ENCODE results near the gene CHST3. TPM values are rescaled to one million over a fixed set of nuclear protein-coding genes. Genes with fewer than 3 reads are reported as not detected.

Gene CHST3
- total and polyA plus RNA-seq, 2 experiments from 2014 or later: 0.94 to 8.3 TPM

DNA sequence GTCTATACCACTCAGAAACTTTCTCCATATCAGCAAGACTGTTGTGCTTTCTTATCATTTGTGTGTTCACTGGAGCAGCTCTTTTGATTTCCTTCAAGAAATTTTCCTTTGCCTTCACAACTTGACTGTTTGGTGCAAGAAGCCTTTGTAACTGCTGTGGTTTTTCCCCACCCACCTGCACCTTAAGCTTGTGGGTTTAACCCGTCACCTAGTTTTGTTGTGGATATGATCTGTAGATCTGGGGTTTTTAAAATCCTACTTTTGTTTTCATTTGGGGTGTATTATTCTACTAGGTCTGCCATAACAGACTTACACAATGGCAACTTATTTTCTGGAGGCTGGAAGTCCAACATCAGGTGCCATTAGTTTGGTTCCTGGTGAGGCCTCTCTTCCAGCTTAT, 30.5 kb upstream of the CHST3 start:
- Histone ChIP-seq H3K4me3 (no peak overlapping the region), H3F3A (replicated peaks; ENCODE audit: low read depth) (no peaks in the 10 kb centered on the region), H3K27ac (ENCODE audit: low read depth) (no peak overlapping the region), H4K20me1 (replicated peaks; ENCODE audit: insufficient read depth) (no peaks in the 10 kb centered on the region), H3K79me2 (replicated peaks; ENCODE audit: insufficient read depth) (no peaks in the 10 kb centered on the region), H3K27me3 (ENCODE audit: insufficient read depth) (no peaks in the 10 kb centered on the region), H2AFZ (no peak overlapping the region), H3K4me1 (ENCODE audit: insufficient read depth) (no peaks in the 10 kb centered on the region), H3K9me2 (ENCODE audit: insufficient read depth) (0 out of 2 replicates have a peak, but pooled peaks cover 2% of the 10 kb centered on the region), H3K36me3 (ENCODE audit: insufficient read depth) (0 out of 2 replicates have a peak, but pooled peaks cover 3% of the 10 kb centered on the region), H3K4me2 (no peak overlapping the region)
- Mint-ChIP-seq H3K9me3 (peaks cover 27% of the 10 kb centered on the region; the same call in 2 of the 3 replicates), H3K36me3 (ENCODE audit: low read depth) (no peaks in the 10 kb centered on the region; the same call in 1 of the 3 replicates), H3K27me3 (ENCODE audit: insufficient read depth, low read depth, poor library complexity) (peaks cover 12% of the 10 kb centered on the region), H3K27ac (no peak overlapping the region), H3K4me1 (no peaks in the 10 kb centered on the region), H3K4me3 (no peak overlapping the region)
- ATAC-seq: no peak
- TF ChIP-seq, protein P1, sequence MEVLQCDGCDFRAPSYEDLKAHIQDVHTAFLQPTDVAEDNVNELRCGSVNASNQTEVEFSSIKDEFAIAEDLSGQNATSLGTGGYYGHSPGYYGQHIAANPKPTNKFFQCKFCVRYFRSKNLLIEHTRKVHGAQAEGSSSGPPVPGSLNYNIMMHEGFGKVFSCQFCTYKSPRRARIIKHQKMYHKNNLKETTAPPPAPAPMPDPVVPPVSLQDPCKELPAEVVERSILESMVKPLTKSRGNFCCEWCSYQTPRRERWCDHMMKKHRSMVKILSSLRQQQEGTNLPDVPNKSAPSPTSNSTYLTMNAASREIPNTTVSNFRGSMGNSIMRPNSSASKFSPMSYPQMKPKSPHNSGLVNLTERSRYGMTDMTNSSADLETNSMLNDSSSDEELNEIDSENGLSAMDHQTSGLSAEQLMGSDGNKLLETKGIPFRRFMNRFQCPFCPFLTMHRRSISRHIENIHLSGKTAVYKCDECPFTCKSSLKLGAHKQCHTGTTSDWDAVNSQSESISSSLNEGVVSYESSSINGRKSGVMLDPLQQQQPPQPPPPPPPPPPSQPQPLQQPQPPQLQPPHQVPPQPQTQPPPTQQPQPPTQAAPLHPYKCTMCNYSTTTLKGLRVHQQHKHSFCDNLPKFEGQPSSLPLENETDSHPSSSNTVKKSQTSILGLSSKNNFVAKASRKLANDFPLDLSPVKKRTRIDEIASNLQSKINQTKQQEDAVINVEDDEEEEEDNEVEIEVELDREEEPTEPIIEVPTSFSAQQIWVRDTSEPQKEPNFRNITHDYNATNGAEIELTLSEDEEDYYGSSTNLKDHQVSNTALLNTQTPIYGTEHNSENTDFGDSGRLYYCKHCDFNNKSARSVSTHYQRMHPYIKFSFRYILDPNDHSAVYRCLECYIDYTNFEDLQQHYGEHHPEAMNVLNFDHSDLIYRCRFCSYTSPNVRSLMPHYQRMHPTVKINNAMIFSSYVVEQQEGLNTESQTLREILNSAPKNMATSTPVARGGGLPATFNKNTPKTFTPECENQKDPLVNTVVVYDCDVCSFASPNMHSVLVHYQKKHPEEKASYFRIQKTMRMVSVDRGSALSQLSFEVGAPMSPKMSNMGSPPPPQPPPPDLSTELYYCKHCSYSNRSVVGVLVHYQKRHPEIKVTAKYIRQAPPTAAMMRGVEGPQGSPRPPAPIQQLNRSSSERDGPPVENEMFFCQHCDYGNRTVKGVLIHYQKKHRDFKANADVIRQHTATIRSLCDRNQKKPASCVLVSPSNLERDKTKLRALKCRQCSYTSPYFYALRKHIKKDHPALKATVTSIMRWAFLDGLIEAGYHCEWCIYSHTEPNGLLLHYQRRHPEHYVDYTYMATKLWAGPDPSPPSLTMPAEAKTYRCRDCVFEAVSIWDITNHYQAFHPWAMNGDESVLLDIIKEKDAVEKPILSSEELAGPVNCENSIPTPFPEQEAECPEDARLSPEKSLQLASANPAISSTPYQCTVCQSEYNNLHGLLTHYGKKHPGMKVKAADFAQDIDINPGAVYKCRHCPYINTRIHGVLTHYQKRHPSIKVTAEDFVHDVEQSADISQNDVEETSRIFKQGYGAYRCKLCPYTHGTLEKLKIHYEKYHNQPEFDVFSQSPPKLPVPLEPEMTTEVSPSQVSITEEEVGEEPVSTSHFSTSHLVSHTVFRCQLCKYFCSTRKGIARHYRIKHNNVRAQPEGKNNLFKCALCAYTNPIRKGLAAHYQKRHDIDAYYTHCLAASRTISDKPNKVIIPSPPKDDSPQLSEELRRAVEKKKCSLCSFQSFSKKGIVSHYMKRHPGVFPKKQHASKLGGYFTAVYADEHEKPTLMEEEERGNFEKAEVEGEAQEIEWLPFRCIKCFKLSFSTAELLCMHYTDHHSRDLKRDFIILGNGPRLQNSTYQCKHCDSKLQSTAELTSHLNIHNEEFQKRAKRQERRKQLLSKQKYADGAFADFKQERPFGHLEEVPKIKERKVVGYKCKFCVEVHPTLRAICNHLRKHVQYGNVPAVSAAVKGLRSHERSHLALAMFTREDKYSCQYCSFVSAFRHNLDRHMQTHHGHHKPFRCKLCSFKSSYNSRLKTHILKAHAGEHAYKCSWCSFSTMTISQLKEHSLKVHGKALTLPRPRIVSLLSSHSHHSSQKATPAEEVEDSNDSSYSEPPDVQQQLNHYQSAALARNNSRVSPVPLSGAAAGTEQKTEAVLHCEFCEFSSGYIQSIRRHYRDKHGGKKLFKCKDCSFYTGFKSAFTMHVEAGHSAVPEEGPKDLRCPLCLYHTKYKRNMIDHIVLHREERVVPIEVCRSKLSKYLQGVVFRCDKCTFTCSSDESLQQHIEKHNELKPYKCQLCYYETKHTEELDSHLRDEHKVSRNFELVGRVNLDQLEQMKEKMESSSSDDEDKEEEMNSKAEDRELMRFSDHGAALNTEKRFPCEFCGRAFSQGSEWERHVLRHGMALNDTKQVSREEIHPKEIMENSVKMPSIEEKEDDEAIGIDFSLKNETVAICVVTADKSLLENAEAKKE (CRISPR knock-in tag; IDR thresholded peaks at IDR 0.05): no peak
- TF ChIP-seq NANOG (IDR thresholded peaks at IDR 0.05; ENCODE audit: borderline replicate concordance) (no peak), CREB1 (CRISPR knock-in tag; IDR thresholded peaks at IDR 0.05; ENCODE audit: low read depth) (no peak), ZNF331 (CRISPR knock-in tag; IDR thresholded peaks at IDR 0.05; ENCODE audit: low read depth) (no peak), ZNF114 (CRISPR knock-in tag; IDR thresholded peaks at IDR 0.05) (no peak), EZH2 (IDR thresholded peaks at IDR 0.05; ENCODE audit: low read depth, unreplicated experiment) (no peak), ETS1 (IDR thresholded peaks at IDR 0.05) (no peak), STAT1 (IDR thresholded peaks at IDR 0.05; ENCODE audit: unreplicated experiment) (no peak), POLR2AphosphoS5 (IDR thresholded peaks at IDR 0.05; ENCODE audit: low read depth) (no peak), CTCF (conservative IDR thresholded peaks at IDR 0.05; ENCODE audit: low read depth in 2 of 2) (no peak), JUNB (IDR thresholded peaks at IDR 0.05; ENCODE audit: unreplicated experiment) (no peak), EZH2phosphoT487 (IDR thresholded peaks at IDR 0.05; ENCODE audit: unreplicated experiment) (no peak)
- TF ChIP-seq, protein P2, sequence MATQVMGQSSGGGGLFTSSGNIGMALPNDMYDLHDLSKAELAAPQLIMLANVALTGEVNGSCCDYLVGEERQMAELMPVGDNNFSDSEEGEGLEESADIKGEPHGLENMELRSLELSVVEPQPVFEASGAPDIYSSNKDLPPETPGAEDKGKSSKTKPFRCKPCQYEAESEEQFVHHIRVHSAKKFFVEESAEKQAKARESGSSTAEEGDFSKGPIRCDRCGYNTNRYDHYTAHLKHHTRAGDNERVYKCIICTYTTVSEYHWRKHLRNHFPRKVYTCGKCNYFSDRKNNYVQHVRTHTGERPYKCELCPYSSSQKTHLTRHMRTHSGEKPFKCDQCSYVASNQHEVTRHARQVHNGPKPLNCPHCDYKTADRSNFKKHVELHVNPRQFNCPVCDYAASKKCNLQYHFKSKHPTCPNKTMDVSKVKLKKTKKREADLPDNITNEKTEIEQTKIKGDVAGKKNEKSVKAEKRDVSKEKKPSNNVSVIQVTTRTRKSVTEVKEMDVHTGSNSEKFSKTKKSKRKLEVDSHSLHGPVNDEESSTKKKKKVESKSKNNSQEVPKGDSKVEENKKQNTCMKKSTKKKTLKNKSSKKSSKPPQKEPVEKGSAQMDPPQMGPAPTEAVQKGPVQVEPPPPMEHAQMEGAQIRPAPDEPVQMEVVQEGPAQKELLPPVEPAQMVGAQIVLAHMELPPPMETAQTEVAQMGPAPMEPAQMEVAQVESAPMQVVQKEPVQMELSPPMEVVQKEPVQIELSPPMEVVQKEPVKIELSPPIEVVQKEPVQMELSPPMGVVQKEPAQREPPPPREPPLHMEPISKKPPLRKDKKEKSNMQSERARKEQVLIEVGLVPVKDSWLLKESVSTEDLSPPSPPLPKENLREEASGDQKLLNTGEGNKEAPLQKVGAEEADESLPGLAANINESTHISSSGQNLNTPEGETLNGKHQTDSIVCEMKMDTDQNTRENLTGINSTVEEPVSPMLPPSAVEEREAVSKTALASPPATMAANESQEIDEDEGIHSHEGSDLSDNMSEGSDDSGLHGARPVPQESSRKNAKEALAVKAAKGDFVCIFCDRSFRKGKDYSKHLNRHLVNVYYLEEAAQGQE (IDR thresholded peaks at IDR 0.05; ENCODE audit: unreplicated experiment): no peak
- no peak for DNase-seq (ENCODE audit: low spot score)

Measured in GM23338 (cell line).